Vagina (tissue), 2 donors: Measurements from ENCODE around the gene LKAAEAR1. TPM values are rescaled to one million over a fixed set of nuclear protein-coding genes. Genes with fewer than 3 reads are reported as not detected.

ENCODE experiments used
- DNase-seq, 2 donors: peaks; one replicate each; pipeline ENCODE4 v3.0.0-alpha.2; 2017; ENCODE audit errors: extremely low spot score in 2 of 2
- H3K27ac ChIP-seq: fragments of 200-600 bp; sonication (generic); one replicate; pipeline ENCODE4 v1.5.1; 2019
- H3K27me3 ChIP-seq: fragments of 200-600 bp; sonication (generic); one replicate; pipeline ENCODE4 v1.5.1; 2019
- H3K36me3 ChIP-seq, 2 donors: fragments of 200-600 bp; sonication (generic); one replicate each; pipeline ENCODE4 v1.5.1; 2017 to 2019
- H3K4me1 ChIP-seq: fragments of 200-600 bp; sonication (generic); one replicate; pipeline ENCODE4 v1.5.1; 2019
- H3K4me3 ChIP-seq, 2 donors: fragments of 200-600 bp; sonication (generic); 1 replicate in 1 of 2; 2 replicates in 1 of 2; pipeline ENCODE4 v1.5.1; 2016 to 2019
- H3K9me3 ChIP-seq: fragments of 200-600 bp; sonication (generic); one replicate; pipeline ENCODE4 v1.5.1; 2019
- CTCF ChIP-seq, 3 experiments: fragments of 450-650 bp in 2 of 3; fragments of 200-600 bp in 1 of 3; sonication (generic) in 1 of 3; IDR thresholded peaks; one replicate each; pipeline ENCODE4 v1.5.1; 2017 to 2019; ENCODE audit warnings: antibody characterized with exemption in 3 of 3, mild to moderate bottlenecking in 2 of 3, moderate library complexity in 2 of 3
- POLR2A ChIP-seq, 2 donors: fragments of 450-650 bp; IDR thresholded peaks; one replicate each; pipeline ENCODE4 v1.6.1; 2017; ENCODE audit warnings: antibody characterized with exemption in 2 of 2, mild to moderate bottlenecking in 2 of 2, moderate library complexity in 2 of 2
- POLR2AphosphoS5 ChIP-seq, 2 donors: sonication (generic); formaldehyde crosslinking; IDR thresholded peaks; one replicate each; pipeline ENCODE4 v1.9.0; 2017; ENCODE audit warnings: antibody characterized with exemption in 2 of 2, mild to moderate bottlenecking in 2 of 2, low read depth in 1 of 2; ENCODE audit not compliant: insufficient read depth in 1 of 2
- intact Hi-C: fragments of 100-400 bp; cut with DNase I; formaldehyde crosslinking; loops from one replicate; pipeline ENCODE4 v1.15.1; 2023
- total RNA-seq: library from RNA; depleted of rRNA; stranded (reverse); fragments of >200 nt; gene quantifications from one replicate; pipeline ENCODE4 v1.2.3, GENCODE V29; 2016

LKAAEAR1 gene
- total RNA-seq, 1 donor from 2014 or later = not detected

GRCh38 chr20:64095927-64096326, 11.7 kb upstream of the LKAAEAR1 start:
- Histone ChIP-seq H3K27ac (no peak overlapping the region), H3K4me3 (no peak overlapping the region), H3K9me3 (no peaks in the 10 kb centered on the region), H3K4me1 (no peaks in the 10 kb centered on the region), H3K36me3 (no peaks in the 10 kb centered on the region), H3K27me3 (no peaks in the 10 kb centered on the region)
- TF ChIP-seq POLR2A (IDR thresholded peaks at IDR 0.05) (no peak), POLR2AphosphoS5 (IDR thresholded peaks at IDR 0.05; ENCODE audit: insufficient read depth in 1 of 2, low read depth in 1 of 2) (no peak), CTCF (IDR thresholded peaks at IDR 0.05) (no peak)
- intact Hi-C loops = no loop called here
- no peak for DNase-seq

- Histone ChIP-seq H3K4me3 (no peak overlapping the region), H3K9me3 (no peaks in the 10 kb centered on the region), H3K27ac (no peak overlapping the region), H3K36me3 (no peaks in the 10 kb centered on the region), H3K4me1 (no peaks in the 10 kb centered on the region), H3K27me3 (no peaks in the 10 kb centered on the region)
- intact Hi-C loops = no loop called here
- TF ChIP-seq CTCF (IDR thresholded peaks at IDR 0.05) = no peak
- no peak for TF ChIP-seq POLR2AphosphoS5 (IDR thresholded peaks at IDR 0.05; ENCODE audit: insufficient read depth in 1 of 2, low read depth in 1 of 2)
- no peak for TF ChIP-seq POLR2A (IDR thresholded peaks at IDR 0.05)
- DNase-seq = no peak
Measured at GRCh38 chr20:64095455-64095854, 11.3 kb upstream of the LKAAEAR1 start.

- Histone ChIP-seq H3K4me1 (no peaks in the 10 kb centered on the region), H3K4me3 (no peak overlapping the region), H3K9me3 (no peaks in the 10 kb centered on the region), H3K27ac (no peak overlapping the region), H3K27me3 (no peaks in the 10 kb centered on the region), H3K36me3 (no peaks in the 10 kb centered on the region)
- TF ChIP-seq POLR2A (IDR thresholded peaks at IDR 0.05) = no peak
- no peak for TF ChIP-seq CTCF (IDR thresholded peaks at IDR 0.05)
- TF ChIP-seq POLR2AphosphoS5 (IDR thresholded peaks at IDR 0.05; ENCODE audit: insufficient read depth in 1 of 2, low read depth in 1 of 2) = no peak
- DNase-seq = no peak
- intact Hi-C loops = no loop called here
Measured at GRCh38 chr20:64093013-64093503, 8.9 kb upstream of the LKAAEAR1 start.

GRCh38 chr20:64092258-64093012, 8.2 kb upstream of the LKAAEAR1 start:
- H3K9me3 ChIP-seq = no peaks in the 10 kb centered on the region
- no peak overlapping the region for H3K27ac ChIP-seq
- intact Hi-C loops = no loop called here
- H3K4me3 ChIP-seq = no peak overlapping the region
- no peak for DNase-seq
- no peaks in the 10 kb centered on the region for H3K27me3 ChIP-seq
- H3K36me3 ChIP-seq = no peaks in the 10 kb centered on the region
- no peaks in the 10 kb centered on the region for H3K4me1 ChIP-seq
- TF ChIP-seq POLR2AphosphoS5 (IDR thresholded peaks at IDR 0.05; ENCODE audit: insufficient read depth in 1 of 2, low read depth in 1 of 2) (no peak), POLR2A (IDR thresholded peaks at IDR 0.05) (no peak), CTCF (IDR thresholded peaks at IDR 0.05) (no peak)

- Histone ChIP-seq H3K27me3 (no peaks in the 10 kb centered on the region), H3K36me3 (no peaks in the 10 kb centered on the region), H3K27ac (no peak overlapping the region), H3K4me1 (no peaks in the 10 kb centered on the region), H3K9me3 (no peaks in the 10 kb centered on the region), H3K4me3 (no peak overlapping the region)
- intact Hi-C loops = no loop called here
- TF ChIP-seq POLR2A (IDR thresholded peaks at IDR 0.05) (no peak), CTCF (IDR thresholded peaks at IDR 0.05) (no peak), POLR2AphosphoS5 (IDR thresholded peaks at IDR 0.05; ENCODE audit: insufficient read depth in 1 of 2, low read depth in 1 of 2) (no peak)
- DNase-seq = no peak
Measured at GRCh38 chr20:64091770-64092169, 7.6 kb upstream of the LKAAEAR1 start.
